SK-N-SH treated with all-trans-retinoic acid at 6 μM for 48 hours (cell line): ENCODE measurements around the gene TRIP11.

Experiments
- ATAC-seq: fragments of 200-7000 bp; cut with Tn5 transposase; 3 replicates; pipeline ENCODE4 v1.9.1; 2020; ENCODE audit warnings: mild to moderate bottlenecking, moderate library complexity
- BACH2 ChIP-seq: fragments of 250-450 bp; sonication (Bioruptor Pico); IDR thresholded peaks from 2 replicates; pipeline ENCODE4 v1.9.0; 2021; ENCODE audit warnings: mild to moderate bottlenecking, borderline replicate concordance
- CSDC2 ChIP-seq: fragments of 250-450 bp; sonication (Bioruptor Pico); IDR thresholded peaks from 2 replicates; pipeline ENCODE4 v1.5.0; 2020; ENCODE audit warnings: mild to moderate bottlenecking, moderate library complexity
- ESRRG ChIP-seq: fragments of 250-450 bp; sonication (Bioruptor Pico); IDR thresholded peaks from 2 replicates; pipeline ENCODE4 v1.6.1; 2021; ENCODE audit warnings: mild to moderate bottlenecking
- GLIS3 ChIP-seq: fragments of 250-450 bp; sonication (Bioruptor Pico); IDR thresholded peaks from 2 replicates; pipeline ENCODE4 v1.5.0; 2020; ENCODE audit warnings: mild to moderate bottlenecking, moderate library complexity
- ISL1 ChIP-seq: fragments of 250-450 bp; sonication (Bioruptor Pico); IDR thresholded peaks from 2 replicates; pipeline ENCODE4 v2.1.2; 2022; ENCODE audit warnings: mild to moderate bottlenecking, moderate library complexity
- RARB ChIP-seq: fragments of 250-450 bp; sonication (Bioruptor Pico); IDR thresholded peaks from 2 replicates; pipeline ENCODE4 v1.8.0; 2021; ENCODE audit warnings: mild to moderate bottlenecking, moderate library complexity
- SNAI2 ChIP-seq: fragments of 250-450 bp; sonication (Bioruptor Pico); IDR thresholded peaks from 2 replicates; pipeline ENCODE4 v1.5.0; 2020; ENCODE audit warnings: mild to moderate bottlenecking, moderate library complexity
- TCF4 ChIP-seq: fragments of 250-450 bp; sonication (Bioruptor Pico); IDR thresholded peaks from 2 replicates; pipeline ENCODE4 v1.8.0; 2021; ENCODE audit warnings: mild to moderate bottlenecking, moderate library complexity, borderline replicate concordance
- ZFP3 ChIP-seq: fragments of 250-450 bp; sonication (Bioruptor Pico); IDR thresholded peaks from 2 replicates; pipeline ENCODE4 v1.5.0; 2020; ENCODE audit warnings: mild to moderate bottlenecking, moderate library complexity
- ZFP30 ChIP-seq: fragments of 450-650 bp; formaldehyde crosslinking; IDR thresholded peaks from 2 replicates; pipeline ENCODE4 v1.5.0; 2022; ENCODE audit warnings: mild to moderate bottlenecking, moderate library complexity
- ZNF565 ChIP-seq: fragments of 450-650 bp; formaldehyde crosslinking; conservative IDR thresholded peaks from 2 replicates; pipeline ENCODE4 v1.5.0; 2020; ENCODE audit warnings: low read depth, mild to moderate bottlenecking, moderate library complexity
- ZNF70 ChIP-seq: fragments of 450-650 bp; formaldehyde crosslinking; IDR thresholded peaks from 2 replicates; pipeline ENCODE4 v1.5.0; 2020; ENCODE audit warnings: mild to moderate bottlenecking, moderate library complexity
- ZNF8 ChIP-seq: fragments of 450-650 bp; formaldehyde crosslinking; IDR thresholded peaks from 2 replicates; pipeline ENCODE4 v1.5.0; 2020; ENCODE audit warnings: mild to moderate bottlenecking, moderate library complexity
- TF ChIP-seq, protein P1 (sequence below): fragments of 250-450 bp; sonication (Bioruptor Pico); IDR thresholded peaks from 2 replicates; pipeline ENCODE4 v1.8.0; 2020; ENCODE audit warnings: mild to moderate bottlenecking, moderate library complexity, borderline replicate concordance
- TF ChIP-seq, protein P2 (sequence below): fragments of 250-450 bp; sonication (Bioruptor Pico); IDR thresholded peaks from 2 replicates; pipeline ENCODE4 v1.5.0; 2020; ENCODE audit warnings: mild to moderate bottlenecking, moderate library complexity
- TF ChIP-seq, protein P3 (sequence below): fragments of 250-450 bp; sonication (Bioruptor Pico); IDR thresholded peaks from 2 replicates; pipeline ENCODE4 v1.5.1; 2021; ENCODE audit warnings: mild to moderate bottlenecking, moderate library complexity
- TF ChIP-seq, protein P4 (sequence below): fragments of 250-450 bp; sonication (Bioruptor Pico); IDR thresholded peaks from 2 replicates; pipeline ENCODE4 v1.5.1; 2020; ENCODE audit warnings: low read depth, mild to moderate bottlenecking, moderate library complexity

The TRIP11 gene

DNA sequence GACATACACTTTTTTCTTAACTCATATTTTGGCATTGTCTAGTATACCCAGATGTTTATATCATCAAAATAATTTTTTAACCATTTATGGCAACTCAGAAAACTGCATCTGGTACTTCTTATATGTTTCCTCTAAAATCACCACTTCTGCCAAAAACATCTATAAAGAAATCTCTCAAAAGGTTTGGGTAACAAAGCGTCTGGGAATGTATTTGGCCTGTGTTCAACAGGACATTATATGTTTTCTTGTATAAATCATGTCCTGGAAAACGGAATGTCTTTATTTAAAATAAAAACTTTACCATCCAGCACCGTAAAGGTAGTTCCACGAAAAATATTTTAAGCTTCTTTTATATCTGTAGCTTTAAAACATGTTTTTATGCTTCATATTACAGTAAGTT, 56.3 kb downstream of the TRIP11 start:
- TF ChIP-seq ISL1 (CRISPR knock-in tag) (0 out of 2 replicates have a peak, but pooled peaks have one; percentile 26), ZNF565 (CRISPR knock-in tag) (no peak)
- ATAC-seq = no peak

DNA sequence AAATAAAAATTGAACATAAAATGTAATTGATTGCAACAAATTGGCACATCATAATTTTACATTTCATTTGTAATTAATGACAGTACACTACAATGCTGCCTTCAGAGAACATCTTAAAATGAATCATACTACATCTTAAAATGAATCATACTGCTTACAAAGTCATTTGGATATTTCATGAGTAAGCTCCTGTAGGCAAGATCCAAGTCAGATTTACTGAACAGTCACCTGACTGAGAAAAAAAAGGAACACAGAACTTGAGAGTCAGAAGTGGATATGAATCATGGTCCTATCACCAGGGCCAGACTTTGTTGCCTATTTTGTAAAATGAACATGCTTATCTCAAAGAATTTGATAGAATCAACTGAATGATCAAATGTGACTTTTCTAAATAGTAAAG, 59.7 kb downstream of the TRIP11 start:
- ATAC-seq = peak; percentile 74
- TF ChIP-seq ISL1 (CRISPR knock-in tag) = peak; percentile 70
- TF ChIP-seq, protein P1, sequence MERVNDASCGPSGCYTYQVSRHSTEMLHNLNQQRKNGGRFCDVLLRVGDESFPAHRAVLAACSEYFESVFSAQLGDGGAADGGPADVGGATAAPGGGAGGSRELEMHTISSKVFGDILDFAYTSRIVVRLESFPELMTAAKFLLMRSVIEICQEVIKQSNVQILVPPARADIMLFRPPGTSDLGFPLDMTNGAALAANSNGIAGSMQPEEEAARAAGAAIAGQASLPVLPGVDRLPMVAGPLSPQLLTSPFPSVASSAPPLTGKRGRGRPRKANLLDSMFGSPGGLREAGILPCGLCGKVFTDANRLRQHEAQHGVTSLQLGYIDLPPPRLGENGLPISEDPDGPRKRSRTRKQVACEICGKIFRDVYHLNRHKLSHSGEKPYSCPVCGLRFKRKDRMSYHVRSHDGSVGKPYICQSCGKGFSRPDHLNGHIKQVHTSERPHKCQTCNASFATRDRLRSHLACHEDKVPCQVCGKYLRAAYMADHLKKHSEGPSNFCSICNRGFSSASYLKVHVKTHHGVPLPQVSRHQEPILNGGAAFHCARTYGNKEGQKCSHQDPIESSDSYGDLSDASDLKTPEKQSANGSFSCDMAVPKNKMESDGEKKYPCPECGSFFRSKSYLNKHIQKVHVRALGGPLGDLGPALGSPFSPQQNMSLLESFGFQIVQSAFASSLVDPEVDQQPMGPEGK (CRISPR knock-in tag) = no peak

DNA sequence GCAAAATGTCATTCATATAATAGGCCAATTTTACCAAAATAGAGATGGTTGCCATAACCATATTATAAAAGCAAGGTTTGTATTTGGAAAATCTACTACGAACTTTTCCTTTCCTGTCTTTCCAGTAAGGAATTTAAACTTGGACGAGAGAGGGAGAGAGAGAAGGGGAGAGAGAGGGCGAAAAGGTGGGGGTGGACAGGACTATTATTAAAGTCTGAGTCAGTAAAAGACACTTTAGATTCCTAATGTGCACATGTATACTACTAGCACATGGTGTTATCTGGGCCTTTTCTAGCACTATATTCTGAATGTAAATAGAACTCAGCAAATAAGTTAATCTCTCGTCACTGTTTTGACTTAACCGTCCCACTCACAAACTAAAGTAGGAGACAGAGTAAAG, 62.0 kb downstream of the TRIP11 start:
- TF ChIP-seq ZFP30 (CRISPR knock-in tag) (no peak), ZNF565 (CRISPR knock-in tag) (no peak), TCF4 (CRISPR knock-in tag) (no peak), BACH2 (no peak), ZFP3 (no peak), CSDC2 (CRISPR knock-in tag) (no peak)
- TF ChIP-seq, protein P1 (CRISPR knock-in tag) = no peak
- TF ChIP-seq, protein P2, sequence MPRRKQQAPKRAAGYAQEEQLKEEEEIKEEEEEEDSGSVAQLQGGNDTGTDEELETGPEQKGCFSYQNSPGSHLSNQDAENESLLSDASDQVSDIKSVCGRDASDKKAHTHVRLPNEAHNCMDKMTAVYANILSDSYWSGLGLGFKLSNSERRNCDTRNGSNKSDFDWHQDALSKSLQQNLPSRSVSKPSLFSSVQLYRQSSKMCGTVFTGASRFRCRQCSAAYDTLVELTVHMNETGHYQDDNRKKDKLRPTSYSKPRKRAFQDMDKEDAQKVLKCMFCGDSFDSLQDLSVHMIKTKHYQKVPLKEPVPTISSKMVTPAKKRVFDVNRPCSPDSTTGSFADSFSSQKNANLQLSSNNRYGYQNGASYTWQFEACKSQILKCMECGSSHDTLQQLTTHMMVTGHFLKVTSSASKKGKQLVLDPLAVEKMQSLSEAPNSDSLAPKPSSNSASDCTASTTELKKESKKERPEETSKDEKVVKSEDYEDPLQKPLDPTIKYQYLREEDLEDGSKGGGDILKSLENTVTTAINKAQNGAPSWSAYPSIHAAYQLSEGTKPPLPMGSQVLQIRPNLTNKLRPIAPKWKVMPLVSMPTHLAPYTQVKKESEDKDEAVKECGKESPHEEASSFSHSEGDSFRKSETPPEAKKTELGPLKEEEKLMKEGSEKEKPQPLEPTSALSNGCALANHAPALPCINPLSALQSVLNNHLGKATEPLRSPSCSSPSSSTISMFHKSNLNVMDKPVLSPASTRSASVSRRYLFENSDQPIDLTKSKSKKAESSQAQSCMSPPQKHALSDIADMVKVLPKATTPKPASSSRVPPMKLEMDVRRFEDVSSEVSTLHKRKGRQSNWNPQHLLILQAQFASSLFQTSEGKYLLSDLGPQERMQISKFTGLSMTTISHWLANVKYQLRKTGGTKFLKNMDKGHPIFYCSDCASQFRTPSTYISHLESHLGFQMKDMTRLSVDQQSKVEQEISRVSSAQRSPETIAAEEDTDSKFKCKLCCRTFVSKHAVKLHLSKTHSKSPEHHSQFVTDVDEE (CRISPR knock-in tag) = no peak
- TF ChIP-seq, all 23 proteins: peak for 0
- ATAC-seq = 0 out of 3 replicates have a peak, but pooled peaks have one; percentile 28

DNA sequence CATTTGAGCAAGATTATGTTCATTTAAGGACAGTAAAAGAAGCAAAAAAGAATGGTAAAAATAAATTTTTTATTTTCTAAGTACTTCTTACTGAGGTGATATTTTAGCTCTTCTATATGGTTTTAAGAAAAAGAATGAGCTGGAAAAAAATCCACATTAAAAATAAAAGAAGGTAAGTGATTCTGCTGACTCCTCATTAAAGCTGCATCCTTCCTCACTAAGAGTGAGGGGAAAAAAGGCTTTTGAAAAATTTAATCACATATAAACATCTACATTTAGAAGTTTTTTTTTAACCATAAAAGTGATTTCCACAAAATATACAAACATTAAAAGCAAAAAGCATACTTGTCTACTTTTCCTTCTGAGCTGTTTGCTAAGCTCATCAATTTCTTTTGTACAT, 64.1 kb downstream of the TRIP11 start:
- TF ChIP-seq RARB (CRISPR knock-in tag) = no peak
- TF ChIP-seq ZNF8 = no peak
- no peak for TF ChIP-seq BACH2
- TF ChIP-seq ESRRG (CRISPR knock-in tag) = no peak
- ATAC-seq = no peak

DNA sequence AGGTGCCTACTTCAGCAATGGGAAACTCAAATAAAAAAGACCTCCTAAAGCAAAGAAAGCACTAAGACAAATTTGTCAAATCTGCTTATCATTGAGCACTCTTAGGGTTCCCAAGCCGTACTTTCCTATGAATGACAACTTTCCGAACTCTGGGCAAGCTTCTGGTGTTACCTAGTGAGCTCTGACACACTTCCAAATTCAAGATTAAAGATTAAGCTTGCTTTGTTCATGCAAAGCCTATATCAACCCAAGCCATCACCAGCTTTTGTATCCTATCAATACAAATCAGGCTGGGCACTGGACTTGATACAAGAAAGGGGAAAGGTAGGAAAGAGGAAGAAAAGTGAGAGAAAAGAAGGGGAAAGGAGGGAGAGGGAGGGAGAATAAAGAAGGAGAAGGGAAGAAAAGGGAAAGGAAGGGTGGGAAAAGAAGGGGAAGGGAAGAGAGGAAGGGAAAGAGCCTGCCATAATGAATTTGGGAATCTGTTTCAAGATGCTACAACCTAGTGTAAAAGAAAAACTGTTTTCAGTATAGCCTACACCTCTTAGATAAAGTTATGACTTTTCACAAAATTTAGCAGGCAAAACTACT, 68.6 kb downstream of the TRIP11 start:
- no peak for ATAC-seq
- TF ChIP-seq SNAI2 (CRISPR knock-in tag) (no peak), TCF4 (CRISPR knock-in tag) (no peak), ZFP30 (CRISPR knock-in tag) (no peak), ESRRG (CRISPR knock-in tag) (no peak), GLIS3 (CRISPR knock-in tag) (no peak), ZNF8 (no peak), BACH2 (no peak), ZNF70 (CRISPR knock-in tag) (no peak)
- TF ChIP-seq, protein P1 (CRISPR knock-in tag) = no peak
- TF ChIP-seq, protein P3, sequence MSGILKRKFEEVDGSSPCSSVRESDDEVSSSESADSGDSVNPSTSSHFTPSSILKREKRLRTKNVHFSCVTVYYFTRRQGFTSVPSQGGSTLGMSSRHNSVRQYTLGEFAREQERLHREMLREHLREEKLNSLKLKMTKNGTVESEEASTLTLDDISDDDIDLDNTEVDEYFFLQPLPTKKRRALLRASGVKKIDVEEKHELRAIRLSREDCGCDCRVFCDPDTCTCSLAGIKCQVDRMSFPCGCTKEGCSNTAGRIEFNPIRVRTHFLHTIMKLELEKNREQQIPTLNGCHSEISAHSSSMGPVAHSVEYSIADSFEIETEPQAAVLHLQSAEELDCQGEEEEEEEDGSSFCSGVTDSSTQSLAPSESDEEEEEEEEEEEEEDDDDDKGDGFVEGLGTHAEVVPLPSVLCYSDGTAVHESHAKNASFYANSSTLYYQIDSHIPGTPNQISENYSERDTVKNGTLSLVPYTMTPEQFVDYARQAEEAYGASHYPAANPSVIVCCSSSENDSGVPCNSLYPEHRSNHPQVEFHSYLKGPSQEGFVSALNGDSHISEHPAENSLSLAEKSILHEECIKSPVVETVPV (CRISPR knock-in tag) = no peak
- TF ChIP-seq, protein P2 (CRISPR knock-in tag) = no peak
- TF ChIP-seq, protein P4, sequence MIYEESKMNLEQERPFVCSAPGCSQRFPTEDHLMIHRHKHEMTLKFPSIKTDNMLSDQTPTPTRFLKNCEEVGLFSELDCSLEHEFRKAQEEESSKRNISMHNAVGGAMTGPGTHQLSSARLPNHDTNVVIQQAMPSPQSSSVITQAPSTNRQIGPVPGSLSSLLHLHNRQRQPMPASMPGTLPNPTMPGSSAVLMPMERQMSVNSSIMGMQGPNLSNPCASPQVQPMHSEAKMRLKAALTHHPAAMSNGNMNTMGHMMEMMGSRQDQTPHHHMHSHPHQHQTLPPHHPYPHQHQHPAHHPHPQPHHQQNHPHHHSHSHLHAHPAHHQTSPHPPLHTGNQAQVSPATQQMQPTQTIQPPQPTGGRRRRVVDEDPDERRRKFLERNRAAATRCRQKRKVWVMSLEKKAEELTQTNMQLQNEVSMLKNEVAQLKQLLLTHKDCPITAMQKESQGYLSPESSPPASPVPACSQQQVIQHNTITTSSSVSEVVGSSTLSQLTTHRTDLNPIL (CRISPR knock-in tag) = no peak
